Fibroblast of lung (primary cell): ENCODE measurements around the gene MYO3B. TPM values are rescaled to one million over a fixed set of nuclear protein-coding genes. Genes with fewer than 3 reads are reported as not detected.

Experiments
- DNase-seq, 2 donors: peaks; one replicate each; pipeline versions ENCODE4 v3.0.0 to v3.0.0-alpha.2; 2010; ENCODE audit warnings: low read depth in 2 of 2
- H2AFZ ChIP-seq: 2 replicates; pipeline ENCODE4 v1.5.1; 2012; ENCODE audit warnings: low read length, control low read depth, inconsistent platforms
- H3K27ac ChIP-seq: 2 replicates; pipeline ENCODE4 v1.5.1; 2011; ENCODE audit warnings: low read length, control low read depth; ENCODE audit not compliant: insufficient read depth
- H3K27me3 ChIP-seq: 2 replicates; pipeline ENCODE4 v1.5.1; 2011; ENCODE audit warnings: mild to moderate bottlenecking, low read length; ENCODE audit not compliant: control insufficient read depth, insufficient read depth
- H3K36me3 ChIP-seq: 2 replicates; pipeline ENCODE4 v1.5.1; 2011; ENCODE audit warnings: low read length; ENCODE audit not compliant: control insufficient read depth, insufficient read depth
- H3K4me1 ChIP-seq: 2 replicates; pipeline ENCODE4 v1.5.1; 2011; ENCODE audit warnings: low read length; ENCODE audit not compliant: control insufficient read depth, insufficient read depth; ENCODE audit errors: extremely low read depth
- H3K4me2 ChIP-seq: 2 replicates; pipeline ENCODE4 v1.5.1; 2011; ENCODE audit warnings: low read length, control low read depth; ENCODE audit not compliant: insufficient read depth; ENCODE audit errors: extremely low read depth
- H3K4me3 ChIP-seq, 4 experiments: fragments of 200-600 bp in 1 of 4; sonication (generic) in 1 of 4; replicated peaks in 1 of 4; 2 replicates each; pipeline ENCODE4 v1.5.1; 2011 to 2016; ENCODE audit warnings: low read length in 4 of 4, low read depth in 3 of 4, mild to moderate bottlenecking in 3 of 4, control low read depth in 2 of 4, inconsistent platforms in 1 of 4, mixed read lengths in 1 of 4; ENCODE audit not compliant: insufficient read depth in 1 of 4; ENCODE audit errors: control extremely low read depth in 1 of 4
- H3K79me2 ChIP-seq: 2 replicates; pipeline ENCODE4 v1.5.1; 2012; ENCODE audit warnings: mild to moderate bottlenecking, low read length, inconsistent platforms; ENCODE audit not compliant: control insufficient read depth, insufficient read depth
- H3K9ac ChIP-seq: 2 replicates; pipeline ENCODE4 v1.5.1; 2011; ENCODE audit warnings: mild to moderate bottlenecking, low read length, control low read depth; ENCODE audit not compliant: insufficient read depth
- H3K9me3 ChIP-seq: 2 replicates; pipeline ENCODE4 v1.5.1; 2012; ENCODE audit warnings: low read depth, low read length; ENCODE audit not compliant: control insufficient read depth, insufficient read depth
- H4K20me1 ChIP-seq: 2 replicates; pipeline ENCODE4 v1.5.1; 2011; ENCODE audit warnings: low read length; ENCODE audit not compliant: control insufficient read depth, insufficient read depth; ENCODE audit errors: extremely low read depth
- EZH2 ChIP-seq: IDR thresholded peaks from 2 replicates; pipeline ENCODE4 v1.5.1; 2012; ENCODE audit warnings: low read length, control low read depth, mild to moderate bottlenecking; ENCODE audit errors: missing control alignments
- polyA plus RNA-seq, 2 donors: library from polyadenylated mRNA; depleted of rRNA in 1 of 2; stranded (reverse) in 1 of 2; unstranded in 1 of 2; fragments of >200 nt; gene quantifications; 2 replicates each; pipeline ENCODE4 v1.2.1, GENCODE V29; 2011 to 2012; ENCODE audit warnings: missing spikeins in 1 of 2
- total RNA-seq: library from RNA; depleted of rRNA; stranded (reverse); fragments of >200 nt; gene quantifications from 2 replicates; pipeline ENCODE4 v1.2.1, GENCODE V29; 2014
- TF ChIP-seq, protein P1 (sequence below), 2 donors: IDR thresholded peaks in 1 of 2; conservative IDR thresholded peaks in 1 of 2; 1 replicate in 1 of 2; 2 replicates in 1 of 2; pipeline ENCODE4 v1.5.1; 2011 to 2012; ENCODE audit warnings: low read length in 2 of 2, control low read depth in 1 of 2, inconsistent platforms in 1 of 2, low read depth in 1 of 2, mild to moderate bottlenecking in 1 of 2

The MYO3B gene
- total and polyA plus RNA-seq, 2 donors (not counting 1 experiment from before 2014, with no cell fraction given) = 0.06 to 0.50 TPM

DNA sequence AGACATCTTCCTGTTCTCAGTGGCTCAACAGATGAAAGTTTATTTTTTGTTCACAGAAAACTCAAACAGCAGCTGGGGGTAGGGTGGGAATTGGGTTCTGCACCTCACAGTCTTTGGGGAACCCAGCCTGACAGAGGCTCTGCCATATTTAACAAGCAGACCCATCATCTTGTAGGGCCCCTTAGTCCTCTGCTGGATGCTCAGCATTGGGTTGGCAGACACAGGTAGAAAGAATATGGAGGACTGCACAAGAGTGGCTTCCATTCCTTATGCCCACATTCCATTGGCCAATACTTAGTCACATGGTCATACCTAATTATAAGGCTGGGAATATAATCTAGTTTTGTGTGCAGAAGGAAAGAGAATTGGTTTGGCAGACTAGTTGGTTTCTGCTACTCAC is 89.1 kb downstream of the MYO3B start:
- no peaks in the 10 kb centered on the region for H4K20me1 ChIP-seq
- H2AFZ ChIP-seq = no peak overlapping the region
- no peak overlapping the region for H3K4me2 ChIP-seq
- no peaks in the 10 kb centered on the region for H3K79me2 ChIP-seq
- no peaks in the 10 kb centered on the region for H3K9me3 ChIP-seq
- no peak for DNase-seq
- H3K4me3 ChIP-seq = no peak overlapping the region
- no peaks in the 10 kb centered on the region for H3K4me1 ChIP-seq
- H3K36me3 ChIP-seq = no peaks in the 10 kb centered on the region
- no peak overlapping the region for H3K9ac ChIP-seq
- H3K27ac ChIP-seq = no peak overlapping the region
- no peaks in the 10 kb centered on the region for H3K27me3 ChIP-seq
- TF ChIP-seq EZH2 = no peak
- TF ChIP-seq, protein P1, sequence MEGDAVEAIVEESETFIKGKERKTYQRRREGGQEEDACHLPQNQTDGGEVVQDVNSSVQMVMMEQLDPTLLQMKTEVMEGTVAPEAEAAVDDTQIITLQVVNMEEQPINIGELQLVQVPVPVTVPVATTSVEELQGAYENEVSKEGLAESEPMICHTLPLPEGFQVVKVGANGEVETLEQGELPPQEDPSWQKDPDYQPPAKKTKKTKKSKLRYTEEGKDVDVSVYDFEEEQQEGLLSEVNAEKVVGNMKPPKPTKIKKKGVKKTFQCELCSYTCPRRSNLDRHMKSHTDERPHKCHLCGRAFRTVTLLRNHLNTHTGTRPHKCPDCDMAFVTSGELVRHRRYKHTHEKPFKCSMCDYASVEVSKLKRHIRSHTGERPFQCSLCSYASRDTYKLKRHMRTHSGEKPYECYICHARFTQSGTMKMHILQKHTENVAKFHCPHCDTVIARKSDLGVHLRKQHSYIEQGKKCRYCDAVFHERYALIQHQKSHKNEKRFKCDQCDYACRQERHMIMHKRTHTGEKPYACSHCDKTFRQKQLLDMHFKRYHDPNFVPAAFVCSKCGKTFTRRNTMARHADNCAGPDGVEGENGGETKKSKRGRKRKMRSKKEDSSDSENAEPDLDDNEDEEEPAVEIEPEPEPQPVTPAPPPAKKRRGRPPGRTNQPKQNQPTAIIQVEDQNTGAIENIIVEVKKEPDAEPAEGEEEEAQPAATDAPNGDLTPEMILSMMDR (conservative IDR thresholded peaks at IDR 0.05 in 1 of 2, IDR thresholded peaks at IDR 0.05 in 1 of 2; ENCODE audit: low read depth in 1 of 2, low read length in 2 of 2) = no peak

DNA sequence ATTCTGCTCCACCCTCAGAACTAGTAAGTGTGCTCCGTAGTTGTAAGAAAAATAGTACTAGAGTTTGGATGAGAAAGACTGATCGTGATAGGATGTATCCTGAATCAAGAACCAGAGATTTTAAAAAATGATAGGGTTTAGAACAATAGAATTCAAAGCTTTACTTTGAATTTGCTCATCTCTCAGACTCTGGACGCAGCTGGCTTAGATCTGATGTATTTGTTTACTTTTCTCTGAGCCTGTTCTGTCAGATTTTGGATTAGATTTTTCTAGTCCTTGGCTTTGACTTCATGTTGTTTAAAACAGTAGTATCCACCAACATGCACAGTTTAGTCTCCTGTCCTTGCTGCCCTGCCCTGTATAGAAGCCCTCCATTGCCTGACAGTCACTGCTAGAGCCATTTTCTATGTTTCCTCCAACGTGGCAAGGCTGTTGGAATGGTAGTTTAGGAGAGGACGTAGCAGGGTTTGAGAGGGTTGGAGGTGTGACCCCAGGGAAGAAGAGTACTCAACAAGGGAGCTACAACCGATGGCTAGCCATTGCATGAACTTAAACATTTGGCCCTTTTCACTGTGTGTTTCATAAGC is 92.4 kb downstream of the MYO3B start:
- H4K20me1 ChIP-seq = no peaks in the 10 kb centered on the region
- H3K36me3 ChIP-seq = no peaks in the 10 kb centered on the region
- no peak overlapping the region for H3K4me3 ChIP-seq
- no peak overlapping the region for H3K4me2 ChIP-seq
- no peaks in the 10 kb centered on the region for H3K27me3 ChIP-seq
- TF ChIP-seq, protein P1 (conservative IDR thresholded peaks at IDR 0.05 in 1 of 2, IDR thresholded peaks at IDR 0.05 in 1 of 2; ENCODE audit: low read depth in 1 of 2, low read length in 2 of 2) = no peak
- TF ChIP-seq EZH2 = no peak
- H3K79me2 ChIP-seq = no peaks in the 10 kb centered on the region
- no peak overlapping the region for H3K9ac ChIP-seq
- DNase-seq = no peak
- no peaks in the 10 kb centered on the region for H3K9me3 ChIP-seq
- H2AFZ ChIP-seq = no peak overlapping the region
- H3K27ac ChIP-seq = no peak overlapping the region
- no peaks in the 10 kb centered on the region for H3K4me1 ChIP-seq

DNA sequence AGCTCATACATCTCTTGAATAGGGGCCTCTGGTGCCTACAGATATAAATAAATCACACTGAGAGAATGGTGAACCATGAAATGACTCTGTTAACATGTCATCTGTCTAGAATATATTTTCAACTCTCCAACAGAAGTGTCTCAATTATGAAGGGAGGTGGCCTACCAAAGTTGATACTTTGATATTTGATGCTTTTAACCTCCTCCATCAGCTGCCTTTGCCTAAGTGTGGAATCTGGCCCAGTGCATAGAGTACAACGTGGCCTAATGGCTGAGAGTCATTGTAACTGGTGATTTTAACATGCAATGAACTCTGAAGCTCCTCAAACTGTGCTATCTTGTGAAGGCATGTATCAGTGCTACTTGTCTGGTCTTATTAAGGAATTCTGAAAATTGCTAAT is 93.4 kb downstream of the MYO3B start:
- Histone ChIP-seq H4K20me1 (no peaks in the 10 kb centered on the region), H3K36me3 (no peaks in the 10 kb centered on the region), H3K4me3 (no peak overlapping the region), H3K27me3 (no peaks in the 10 kb centered on the region), H2AFZ (no peak overlapping the region), H3K4me1 (no peaks in the 10 kb centered on the region), H3K9ac (no peak overlapping the region), H3K27ac (no peak overlapping the region), H3K9me3 (no peaks in the 10 kb centered on the region), H3K79me2 (no peaks in the 10 kb centered on the region), H3K4me2 (no peak overlapping the region)
- DNase-seq = no peak
- no peak for TF ChIP-seq EZH2
- TF ChIP-seq, protein P1 (conservative IDR thresholded peaks at IDR 0.05 in 1 of 2, IDR thresholded peaks at IDR 0.05 in 1 of 2; ENCODE audit: low read depth in 1 of 2, low read length in 2 of 2) = no peak
